GM19240 (cell line): ENCODE measurements around the gene MC3R.

Experiments used
- DNase-seq: peaks from one replicate; pipeline ENCODE4 v3.0.0; 2011; ENCODE audit warnings: low spot score; ENCODE audit not compliant: insufficient read length

Gene MC3R

DNA sequence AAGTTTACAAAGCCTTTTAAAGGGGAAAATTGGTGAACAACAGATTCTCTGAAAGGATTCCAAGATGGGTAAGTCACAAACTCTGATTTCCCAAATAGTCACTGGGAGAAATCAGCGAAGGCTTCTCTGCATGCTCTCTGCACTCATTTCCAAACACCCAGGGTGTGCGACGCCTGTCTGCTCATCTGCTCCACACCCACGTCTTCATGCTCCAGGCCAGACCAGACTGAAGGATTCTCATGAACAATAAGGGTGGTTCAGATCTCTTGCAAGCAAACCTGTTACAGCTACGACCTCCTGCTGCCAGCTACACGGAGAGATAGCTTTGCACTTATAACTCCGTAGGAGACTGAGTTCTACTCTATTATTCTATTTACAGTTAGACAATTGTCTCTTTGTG, 1.4 kb downstream of the MC3R start:
- no peak for DNase-seq

DNA sequence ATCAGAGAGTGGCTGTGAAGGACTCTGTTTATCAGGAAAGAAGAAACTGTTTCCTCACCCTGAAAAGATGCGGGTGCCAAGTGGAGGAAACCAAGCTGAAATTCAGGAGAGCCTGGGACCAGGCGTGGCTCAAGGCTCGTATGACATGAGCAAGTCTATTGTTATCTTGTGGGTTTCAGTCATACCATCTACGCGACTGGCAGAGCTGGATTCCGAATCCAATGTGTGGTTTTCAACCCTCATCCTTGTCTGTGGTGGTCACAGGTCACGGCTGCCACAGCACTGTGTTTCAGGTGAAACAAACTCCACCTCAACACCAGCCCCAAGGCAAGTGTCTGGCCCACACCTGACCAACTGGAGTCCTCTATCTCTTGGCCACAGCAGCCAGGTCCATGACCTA, 9.1 kb downstream of the MC3R start:
- no peak for DNase-seq

- no peak for DNase-seq
Observed at GRCh38 chr20:56259948-56260347, 11.4 kb downstream of the MC3R start.

GRCh38 chr20:56268536-56268935, 20.0 kb downstream of the MC3R start:
- no peak for DNase-seq

GRCh38 chr20:56271974-56272373, 23.4 kb downstream of the MC3R start:
- no peak for DNase-seq

- DNase-seq: no peak
Observed at GRCh38 chr20:56273491-56273890, 25.0 kb downstream of the MC3R start.

- no peak for DNase-seq
Observed at GRCh38 chr20:56274156-56274555, 25.6 kb downstream of the MC3R start.

DNA sequence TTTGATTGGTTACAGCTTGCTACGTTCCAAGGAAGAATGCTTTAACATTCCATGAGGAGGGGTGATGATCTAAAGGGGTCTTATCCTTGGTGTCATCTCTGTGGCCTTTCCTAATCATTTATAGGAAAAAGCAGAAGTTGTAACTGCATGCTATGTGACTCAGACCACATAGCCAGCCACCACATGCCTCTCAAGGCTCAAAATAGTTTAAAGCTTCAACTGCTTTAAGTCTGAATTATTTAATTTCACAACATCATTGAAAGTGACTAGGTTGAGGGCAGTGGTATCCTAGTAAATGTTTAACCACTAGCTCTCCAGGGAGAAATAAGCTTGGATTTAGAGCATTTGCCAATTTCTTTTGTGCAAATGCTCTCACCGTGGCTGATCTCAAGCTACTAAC, 29.7 kb downstream of the MC3R start:
- no peak for DNase-seq

- no peak for DNase-seq
Observed at GRCh38 chr20:56285496-56285895, 37.0 kb downstream of the MC3R start.

GRCh38 chr20:56289652-56290051, 41.1 kb downstream of the MC3R start:
- no peak for DNase-seq

GRCh38 chr20:56299362-56299761, 50.8 kb downstream of the MC3R start:
- no peak for DNase-seq
